ENCODE results near the gene NACC2. TPM values are rescaled to one million over a fixed set of nuclear protein-coding genes. Genes with fewer than 3 reads are reported as not detected.

NACC2 gene
- total RNA-seq, 1 experiment from 2014 or later = 62.0 TPM

DNA sequence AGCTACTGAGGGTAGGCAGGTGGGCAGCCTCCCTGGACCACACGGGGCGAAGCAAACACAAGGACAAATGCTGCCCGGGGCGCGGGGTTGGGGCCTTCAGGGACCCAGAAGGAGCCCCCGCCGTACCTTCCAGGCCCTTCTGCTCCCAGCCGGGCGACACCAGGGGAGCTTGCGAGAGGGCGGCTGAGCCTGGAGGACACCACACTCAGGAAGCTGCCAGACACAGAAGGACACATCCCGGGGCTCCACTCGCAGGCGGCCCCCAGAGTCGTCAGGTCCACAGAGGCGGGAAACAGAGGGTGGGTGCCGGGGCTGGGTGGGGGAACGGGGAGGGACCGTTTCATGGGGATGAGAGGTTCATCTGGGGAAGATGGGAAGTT is 75.4 kb downstream of the NACC2 start:
- ChIA-PET CTCF (no interaction called here), POLR2A (no interaction called here)
- no TSS peak for BruUV-seq (replicated peaks)
- no peak overlapping the region for H3K4me3 ChIP-seq (ENCODE audit: low read depth in 2 of 2, low read length in 2 of 2)
- no peak overlapping the region for H3K27ac ChIP-seq (ENCODE audit: low read length)
- no peaks in the 10 kb centered on the region; the same call in 1 of the 2 replicates for H3K4me1 ChIP-seq (ENCODE audit: control insufficient read depth, insufficient read depth, low read length)
- H3K36me3 ChIP-seq (ENCODE audit: control insufficient read depth, insufficient read depth, low read length) = no peaks in the 10 kb centered on the region
- H3K27me3 ChIP-seq (ENCODE audit: control insufficient read depth, insufficient read depth, low read length) = no peaks in the 10 kb centered on the region
- intact Hi-C loops (cut with micrococcal nuclease; ENCODE audit: unreplicated experiment) = no loop called here
- in situ Hi-C loops (cut with HindIII; ENCODE audit: low pct_unique_long_range_greater_than_20kb, low sequenced_read_pairs) = no loop called here
- no peak for DNase-seq (ENCODE audit: low read depth, low spot score)
- H3K9me3 ChIP-seq (ENCODE audit: control insufficient read depth, insufficient read depth, low read depth, low read length) = no peaks in the 10 kb centered on the region
- no peak for ATAC-seq
- TF ChIP-seq, protein P1, sequence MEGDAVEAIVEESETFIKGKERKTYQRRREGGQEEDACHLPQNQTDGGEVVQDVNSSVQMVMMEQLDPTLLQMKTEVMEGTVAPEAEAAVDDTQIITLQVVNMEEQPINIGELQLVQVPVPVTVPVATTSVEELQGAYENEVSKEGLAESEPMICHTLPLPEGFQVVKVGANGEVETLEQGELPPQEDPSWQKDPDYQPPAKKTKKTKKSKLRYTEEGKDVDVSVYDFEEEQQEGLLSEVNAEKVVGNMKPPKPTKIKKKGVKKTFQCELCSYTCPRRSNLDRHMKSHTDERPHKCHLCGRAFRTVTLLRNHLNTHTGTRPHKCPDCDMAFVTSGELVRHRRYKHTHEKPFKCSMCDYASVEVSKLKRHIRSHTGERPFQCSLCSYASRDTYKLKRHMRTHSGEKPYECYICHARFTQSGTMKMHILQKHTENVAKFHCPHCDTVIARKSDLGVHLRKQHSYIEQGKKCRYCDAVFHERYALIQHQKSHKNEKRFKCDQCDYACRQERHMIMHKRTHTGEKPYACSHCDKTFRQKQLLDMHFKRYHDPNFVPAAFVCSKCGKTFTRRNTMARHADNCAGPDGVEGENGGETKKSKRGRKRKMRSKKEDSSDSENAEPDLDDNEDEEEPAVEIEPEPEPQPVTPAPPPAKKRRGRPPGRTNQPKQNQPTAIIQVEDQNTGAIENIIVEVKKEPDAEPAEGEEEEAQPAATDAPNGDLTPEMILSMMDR (IDR thresholded peaks at IDR 0.05) = no peak
- TF ChIP-seq SIN3A (IDR thresholded peaks at IDR 0.05; ENCODE audit: borderline replicate concordance, insufficient read depth, low read depth, low read length) = no peak
- TF ChIP-seq TCF7L2 (IDR thresholded peaks at IDR 0.05; ENCODE audit: low read depth, low read length) = no peak
- TF ChIP-seq POLR2AphosphoS5 (IDR thresholded peaks at IDR 0.05; ENCODE audit: low read depth, low read length) = no peak
- TF ChIP-seq, protein P2, sequence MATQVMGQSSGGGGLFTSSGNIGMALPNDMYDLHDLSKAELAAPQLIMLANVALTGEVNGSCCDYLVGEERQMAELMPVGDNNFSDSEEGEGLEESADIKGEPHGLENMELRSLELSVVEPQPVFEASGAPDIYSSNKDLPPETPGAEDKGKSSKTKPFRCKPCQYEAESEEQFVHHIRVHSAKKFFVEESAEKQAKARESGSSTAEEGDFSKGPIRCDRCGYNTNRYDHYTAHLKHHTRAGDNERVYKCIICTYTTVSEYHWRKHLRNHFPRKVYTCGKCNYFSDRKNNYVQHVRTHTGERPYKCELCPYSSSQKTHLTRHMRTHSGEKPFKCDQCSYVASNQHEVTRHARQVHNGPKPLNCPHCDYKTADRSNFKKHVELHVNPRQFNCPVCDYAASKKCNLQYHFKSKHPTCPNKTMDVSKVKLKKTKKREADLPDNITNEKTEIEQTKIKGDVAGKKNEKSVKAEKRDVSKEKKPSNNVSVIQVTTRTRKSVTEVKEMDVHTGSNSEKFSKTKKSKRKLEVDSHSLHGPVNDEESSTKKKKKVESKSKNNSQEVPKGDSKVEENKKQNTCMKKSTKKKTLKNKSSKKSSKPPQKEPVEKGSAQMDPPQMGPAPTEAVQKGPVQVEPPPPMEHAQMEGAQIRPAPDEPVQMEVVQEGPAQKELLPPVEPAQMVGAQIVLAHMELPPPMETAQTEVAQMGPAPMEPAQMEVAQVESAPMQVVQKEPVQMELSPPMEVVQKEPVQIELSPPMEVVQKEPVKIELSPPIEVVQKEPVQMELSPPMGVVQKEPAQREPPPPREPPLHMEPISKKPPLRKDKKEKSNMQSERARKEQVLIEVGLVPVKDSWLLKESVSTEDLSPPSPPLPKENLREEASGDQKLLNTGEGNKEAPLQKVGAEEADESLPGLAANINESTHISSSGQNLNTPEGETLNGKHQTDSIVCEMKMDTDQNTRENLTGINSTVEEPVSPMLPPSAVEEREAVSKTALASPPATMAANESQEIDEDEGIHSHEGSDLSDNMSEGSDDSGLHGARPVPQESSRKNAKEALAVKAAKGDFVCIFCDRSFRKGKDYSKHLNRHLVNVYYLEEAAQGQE (IDR thresholded peaks at IDR 0.05; ENCODE audit: insufficient read depth in 1 of 2, low read depth in 2 of 2, low read length in 1 of 2) = no peak

DNA sequence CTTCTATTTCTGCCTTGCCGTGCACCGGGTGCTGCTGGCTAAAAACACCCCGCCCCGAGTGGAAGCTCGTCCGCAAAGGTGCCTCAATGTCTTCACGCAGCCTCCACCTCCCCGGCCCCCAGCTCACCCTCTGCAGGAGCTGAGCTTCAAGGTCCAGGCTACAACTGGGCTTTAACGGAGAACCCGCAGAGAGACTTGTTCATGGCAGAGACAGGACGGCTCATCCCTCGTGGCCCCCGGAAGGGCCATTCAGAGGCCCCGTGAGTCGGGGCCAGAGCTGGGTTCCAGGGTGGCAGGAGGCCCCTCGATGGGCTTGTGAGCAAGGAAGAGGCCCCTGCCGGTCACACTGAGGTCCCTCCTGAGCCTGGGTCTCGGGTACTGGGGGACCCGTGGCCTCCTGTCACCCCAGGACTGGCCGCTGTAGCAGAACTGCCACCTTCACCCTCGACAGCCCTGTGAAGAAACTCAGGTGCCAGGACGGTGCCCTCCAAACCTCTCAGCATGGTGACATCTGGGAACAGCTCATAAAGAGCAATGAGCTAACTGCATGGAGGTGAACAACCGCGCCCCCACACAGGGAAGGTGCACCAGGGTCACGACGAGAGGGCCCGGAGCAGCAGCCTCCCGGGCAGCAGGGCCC is 75.9 kb downstream of the NACC2 start:
- POLR2A ChIA-PET = no interaction called here
- no peak overlapping the region for H3K4me3 ChIP-seq (ENCODE audit: low read depth in 2 of 2, low read length in 2 of 2)
- BruUV-seq (replicated peaks) = no TSS peak
- CTCF ChIA-PET = no interaction called here
- TF ChIP-seq, protein P1 (IDR thresholded peaks at IDR 0.05) = no peak
- TF ChIP-seq SIN3A (IDR thresholded peaks at IDR 0.05; ENCODE audit: borderline replicate concordance, insufficient read depth, low read depth, low read length) = no peak
- TF ChIP-seq, protein P2 (IDR thresholded peaks at IDR 0.05; ENCODE audit: insufficient read depth in 1 of 2, low read depth in 2 of 2, low read length in 1 of 2) = no peak
- TF ChIP-seq TCF7L2 (IDR thresholded peaks at IDR 0.05; ENCODE audit: low read depth, low read length) = no peak
- no peak for TF ChIP-seq POLR2AphosphoS5 (IDR thresholded peaks at IDR 0.05; ENCODE audit: low read depth, low read length)
- no peak for DNase-seq (ENCODE audit: low read depth, low spot score)
- intact Hi-C loops (cut with micrococcal nuclease; ENCODE audit: unreplicated experiment) (no loop called here), in situ Hi-C loops (cut with HindIII; ENCODE audit: low pct_unique_long_range_greater_than_20kb, low sequenced_read_pairs) (no loop called here)
- no peaks in the 10 kb centered on the region; the same call in 1 of the 2 replicates for H3K4me1 ChIP-seq (ENCODE audit: control insufficient read depth, insufficient read depth, low read length)
- H3K27ac ChIP-seq (ENCODE audit: low read length) = no peak overlapping the region
- no peaks in the 10 kb centered on the region for H3K27me3 ChIP-seq (ENCODE audit: control insufficient read depth, insufficient read depth, low read length)
- no peaks in the 10 kb centered on the region for H3K36me3 ChIP-seq (ENCODE audit: control insufficient read depth, insufficient read depth, low read length)
- no peak for ATAC-seq
- H3K9me3 ChIP-seq (ENCODE audit: control insufficient read depth, insufficient read depth, low read depth, low read length) = no peaks in the 10 kb centered on the region
